Measurements from ENCODE around the gene SEC14L5. TPM values are rescaled to one million over a fixed set of nuclear protein-coding genes. Genes with fewer than 3 reads are reported as not detected.

Gene SEC14L5
- total and polyA plus RNA-seq, 2 experiments from 2014 or later, result 2.6 to 5.9 TPM

DNA sequence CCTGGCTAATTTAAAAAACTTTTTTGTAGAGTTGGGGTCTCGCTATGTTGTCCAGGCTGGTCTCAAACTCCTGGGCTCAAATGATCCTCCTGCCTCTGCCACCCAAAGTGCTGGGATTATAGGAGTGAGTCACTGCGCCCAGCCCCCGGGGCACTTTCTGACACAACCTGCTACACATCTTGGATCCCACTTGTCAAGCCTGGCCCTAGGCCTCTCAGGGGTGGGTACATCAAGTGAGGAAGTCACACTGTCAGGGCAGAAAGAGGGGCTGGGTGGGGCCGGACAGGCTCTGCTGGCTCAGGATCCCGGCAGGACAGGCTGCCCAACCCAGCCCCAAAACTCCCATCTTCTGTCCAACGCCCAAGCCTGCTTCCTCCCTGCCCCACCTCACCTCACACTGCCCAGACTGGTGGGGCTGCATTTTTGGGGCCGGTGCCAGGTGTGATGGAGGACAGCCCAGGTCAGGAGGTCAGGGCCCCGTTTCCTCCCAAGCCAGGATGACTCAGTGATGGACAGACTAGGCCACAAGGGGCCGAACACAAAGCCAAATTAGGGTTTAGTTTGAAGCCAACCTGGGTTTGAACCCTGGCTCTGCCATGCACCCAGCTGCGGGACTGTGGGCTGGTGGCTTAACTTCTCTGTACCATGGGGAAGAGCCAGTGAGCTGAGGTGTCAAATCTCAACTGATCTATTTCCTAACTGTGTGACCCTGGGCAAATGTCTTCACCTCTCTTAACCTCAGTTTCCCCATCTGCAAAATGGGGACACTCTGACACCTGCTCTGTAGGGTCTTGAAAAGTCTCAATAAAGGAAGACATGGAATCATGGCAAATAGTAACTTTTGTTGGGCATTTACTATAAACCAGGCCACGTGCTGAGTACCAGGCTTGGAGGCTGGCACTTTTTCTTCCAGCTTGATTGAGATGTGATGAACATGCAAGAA is 12.3 kb upstream of the SEC14L5 start:
- no peak overlapping the region for H3K4me3 ChIP-seq
- peaks cover 22% of the 10 kb centered on the region for H3K27me3 Mint-ChIP-seq (ENCODE audit: insufficient read depth, low read depth, poor library complexity)
- TF ChIP-seq REST (IDR thresholded peaks at IDR 0.05; ENCODE audit: unreplicated experiment), result no peak
- TF ChIP-seq EZH2 (IDR thresholded peaks at IDR 0.05; ENCODE audit: low read depth, unreplicated experiment), result no peak
- TF ChIP-seq STAT1 (IDR thresholded peaks at IDR 0.05; ENCODE audit: unreplicated experiment), result no peak
- no peak for TF ChIP-seq NANOG (IDR thresholded peaks at IDR 0.05; ENCODE audit: borderline replicate concordance)
- TF ChIP-seq CREB1 (CRISPR knock-in tag; IDR thresholded peaks at IDR 0.05; ENCODE audit: low read depth), result no peak
- TF ChIP-seq JUNB (IDR thresholded peaks at IDR 0.05; ENCODE audit: unreplicated experiment), result no peak
- no peak for TF ChIP-seq POLR2AphosphoS5 (IDR thresholded peaks at IDR 0.05; ENCODE audit: low read depth)
- no peak for TF ChIP-seq CTCF (conservative IDR thresholded peaks at IDR 0.05; ENCODE audit: low read depth in 2 of 2)
- TF ChIP-seq EZH2phosphoT487 (IDR thresholded peaks at IDR 0.05; ENCODE audit: unreplicated experiment), result no peak
- TF ChIP-seq ETS1 (IDR thresholded peaks at IDR 0.05), result no peak
- TF ChIP-seq ZNF462 (CRISPR knock-in tag; IDR thresholded peaks at IDR 0.05), result no peak
- TF ChIP-seq ZNF331 (CRISPR knock-in tag; IDR thresholded peaks at IDR 0.05; ENCODE audit: low read depth), result no peak
- no peak for TF ChIP-seq ZNF114 (CRISPR knock-in tag; IDR thresholded peaks at IDR 0.05)
- H3F3A ChIP-seq (replicated peaks; ENCODE audit: low read depth), result peaks cover 27% of the 10 kb centered on the region
- no peaks in the 10 kb centered on the region for H3K9me3 Mint-ChIP-seq
- DNase-seq (ENCODE audit: low spot score), result no peak
- H3K9me2 ChIP-seq (ENCODE audit: insufficient read depth), result no peaks in the 10 kb centered on the region
- no peaks in the 10 kb centered on the region for H3K36me3 ChIP-seq (ENCODE audit: insufficient read depth)
- no peak for ATAC-seq
- H3K4me3 Mint-ChIP-seq, result no peak overlapping the region
- H3K27me3 ChIP-seq (ENCODE audit: insufficient read depth), result no peaks in the 10 kb centered on the region
- H3K4me1 Mint-ChIP-seq, result peaks cover 53% of the 10 kb centered on the region
- peaks cover 42% of the 10 kb centered on the region for H3K4me1 ChIP-seq (ENCODE audit: insufficient read depth)
- H3K27ac ChIP-seq (ENCODE audit: low read depth), result no peak overlapping the region
- no peak overlapping the region for H2AFZ ChIP-seq
- no peak overlapping the region for H3K4me2 ChIP-seq
- H4K20me1 ChIP-seq (replicated peaks; ENCODE audit: insufficient read depth), result no peaks in the 10 kb centered on the region
- H3K27ac Mint-ChIP-seq, result no peak overlapping the region
- no peaks in the 10 kb centered on the region for H3K79me2 ChIP-seq (replicated peaks; ENCODE audit: insufficient read depth)
- H3K36me3 Mint-ChIP-seq (ENCODE audit: low read depth), result no peaks in the 10 kb centered on the region
